ENCODE results near the gene FHL2.
A peak's percentile ranks its signal among the peaks of the same experiment; 100 is the strongest.
"Not testable (repeated sequence)": the region's sequence is repeated elsewhere in the genome, so short reads cannot be mapped to it uniquely, and the experiment has no call there.

The FHL2 gene

GRCh38 chr2:105398336-105399206 lies at the start of gene FHL2:
TSS of gene FHL2 (minus strand) at chr2:105399051. CDS start at chr2:105386516, 12,535 bp downstream.
- peak; percentile 19 to 54 for DNase-seq (ENCODE audit: extremely low read depth in 1 of 2, low read depth in 1 of 2)

- no peak for DNase-seq (ENCODE audit: extremely low read depth in 1 of 2, low read depth in 1 of 2)
These were observed 48.6 kb upstream of the FHL2 start for GRCh38 chr2:105447476-105447875.

GRCh38 chr2:105446501-105446900 lies 47.6 kb upstream of the FHL2 start:
- no peak for DNase-seq (ENCODE audit: extremely low read depth in 1 of 2, low read depth in 1 of 2)

- no peak for DNase-seq (ENCODE audit: extremely low read depth in 1 of 2, low read depth in 1 of 2)
These were observed 47.1 kb upstream of the FHL2 start for GRCh38 chr2:105445976-105446375.

- no peak for DNase-seq (ENCODE audit: extremely low read depth in 1 of 2, low read depth in 1 of 2)
These were observed 46.6 kb upstream of the FHL2 start for GRCh38 chr2:105445498-105445897.

- no peak for DNase-seq (ENCODE audit: extremely low read depth in 1 of 2, low read depth in 1 of 2)
These were observed 45.1 kb upstream of the FHL2 start for GRCh38 chr2:105443617-105444598.

- DNase-seq (ENCODE audit: extremely low read depth in 1 of 2, low read depth in 1 of 2), result no peak
These were observed 43.9 kb upstream of the FHL2 start for GRCh38 chr2:105442721-105443120.

- no peak for DNase-seq (ENCODE audit: extremely low read depth in 1 of 2, low read depth in 1 of 2)
These were observed 43.2 kb upstream of the FHL2 start for GRCh38 chr2:105442056-105442455.

GRCh38 chr2:105439141-105439540 lies 40.3 kb upstream of the FHL2 start:
- DNase-seq (ENCODE audit: extremely low read depth in 1 of 2, low read depth in 1 of 2), result no peak

GRCh38 chr2:105438104-105438929 lies 39.5 kb upstream of the FHL2 start:
- no peak for DNase-seq (ENCODE audit: extremely low read depth in 1 of 2, low read depth in 1 of 2)

GRCh38 chr2:105437708-105438103 lies 38.9 kb upstream of the FHL2 start:
- DNase-seq (ENCODE audit: extremely low read depth in 1 of 2, low read depth in 1 of 2), result no peak

- no peak for DNase-seq (ENCODE audit: extremely low read depth in 1 of 2, low read depth in 1 of 2)
These were observed 33.9 kb upstream of the FHL2 start for GRCh38 chr2:105432749-105433148.

GRCh38 chr2:105432044-105432399 lies 33.2 kb upstream of the FHL2 start:
- DNase-seq (ENCODE audit: extremely low read depth in 1 of 2, low read depth in 1 of 2), result no peak

GRCh38 chr2:105431367-105432043 lies 32.7 kb upstream of the FHL2 start:
- DNase-seq (ENCODE audit: extremely low read depth in 1 of 2, low read depth in 1 of 2), result no peak

- DNase-seq (ENCODE audit: extremely low read depth in 1 of 2, low read depth in 1 of 2), result no peak
These were observed 29.7 kb upstream of the FHL2 start for GRCh38 chr2:105428387-105429018.

GRCh38 chr2:105427485-105427884 lies 28.6 kb upstream of the FHL2 start:
- no peak for DNase-seq (ENCODE audit: extremely low read depth in 1 of 2, low read depth in 1 of 2)

- DNase-seq (ENCODE audit: extremely low read depth in 1 of 2, low read depth in 1 of 2), result no peak
These were observed 27.9 kb upstream of the FHL2 start for GRCh38 chr2:105426626-105427292.

- DNase-seq (ENCODE audit: extremely low read depth in 1 of 2, low read depth in 1 of 2), result no peak
These were observed 27.2 kb upstream of the FHL2 start for GRCh38 chr2:105425936-105426625.

GRCh38 chr2:105424836-105425235 lies 26.0 kb upstream of the FHL2 start:
- not testable (repeated sequence) for DNase-seq (ENCODE audit: extremely low read depth in 1 of 2, low read depth in 1 of 2)

Measured in activated CD8-positive, alpha-beta memory T cell treated with anti-CD3 and anti-CD28 coated beads for 1 hour (primary cell).